Mesothelial cell of epicardium (in vitro differentiated cells): Measurements from ENCODE around the gene IQCH. TPM values are rescaled to one million over a fixed set of nuclear protein-coding genes. Genes with fewer than 3 reads are reported as not detected.

Experiments used
- DNase-seq, 2 experiments: peaks; one replicate each; pipeline ENCODE4 v3.0.0; 2021; ENCODE audit warnings: low spot score in 2 of 2; ENCODE audit not compliant: unreplicated experiment in 2 of 2
- H3K27ac Mint-ChIP-seq: 2 replicates; pipeline ENCODE4 v1.8.0; 2021; ENCODE audit warnings: mixed read lengths
- H3K27me3 Mint-ChIP-seq: 2 replicates; pipeline ENCODE4 v1.8.0; 2021; ENCODE audit warnings: low read depth, mixed read lengths
- H3K36me3 Mint-ChIP-seq: 2 replicates; pipeline ENCODE4 v1.8.0; 2021; ENCODE audit warnings: mixed read lengths
- H3K4me1 Mint-ChIP-seq: 2 replicates; pipeline ENCODE4 v1.8.0; 2021; ENCODE audit warnings: mixed read lengths
- H3K4me3 Mint-ChIP-seq: 2 replicates; pipeline ENCODE4 v1.8.0; 2021; ENCODE audit warnings: mild to moderate bottlenecking, moderate library complexity, mixed read lengths
- H3K9me3 Mint-ChIP-seq: 2 replicates; pipeline ENCODE4 v1.8.0; 2021; ENCODE audit warnings: mixed read lengths
- CTCF ChIP-seq: fragments of 200-600 bp; sonication (generic); IDR thresholded peaks from one replicate; pipeline ENCODE4 v1.5.0; 2021; ENCODE audit warnings: antibody characterized with exemption; ENCODE audit not compliant: unreplicated experiment
- total RNA-seq: library from RNA; stranded (reverse); gene quantifications from 3 replicates; pipeline ENCODE4 v1.2.1, GENCODE V29; 2021

Gene IQCH
- total RNA-seq, 1 donor from 2014 or later = 0.98 TPM

- Mint-ChIP-seq H3K4me3 (no peak overlapping the region), H3K36me3 (peaks cover 6% of the 10 kb centered on the region), H3K27ac (no peak overlapping the region), H3K27me3 (no peaks in the 10 kb centered on the region), H3K9me3 (no peaks in the 10 kb centered on the region), H3K4me1 (peaks cover 17% of the 10 kb centered on the region)
- DNase-seq = no peak
- no peak for TF ChIP-seq CTCF
Observed at GRCh38 chr15:67215102-67215501, 39.5 kb upstream of the IQCH start.

GRCh38 chr15:67216859-67217258 is 37.7 kb upstream of the IQCH start:
- Mint-ChIP-seq H3K36me3 (peaks cover 6% of the 10 kb centered on the region), H3K4me3 (no peak overlapping the region), H3K27ac (no peak overlapping the region), H3K27me3 (no peaks in the 10 kb centered on the region), H3K9me3 (no peaks in the 10 kb centered on the region), H3K4me1 (peaks cover 17% of the 10 kb centered on the region)
- no peak for TF ChIP-seq CTCF
- DNase-seq = no peak

GRCh38 chr15:67218428-67218827 is 36.2 kb upstream of the IQCH start:
- Mint-ChIP-seq H3K9me3 (no peaks in the 10 kb centered on the region), H3K4me1 (peaks cover 5% of the 10 kb centered on the region), H3K27ac (no peak overlapping the region), H3K4me3 (no peak overlapping the region), H3K36me3 (peaks cover 6% of the 10 kb centered on the region), H3K27me3 (no peaks in the 10 kb centered on the region)
- TF ChIP-seq CTCF = no peak
- no peak for DNase-seq

GRCh38 chr15:67219288-67219687 is 35.3 kb upstream of the IQCH start:
- Mint-ChIP-seq H3K36me3 (peaks cover 6% of the 10 kb centered on the region), H3K4me3 (no peak overlapping the region), H3K9me3 (no peaks in the 10 kb centered on the region), H3K4me1 (peaks cover 1% of the 10 kb centered on the region), H3K27ac (no peak overlapping the region), H3K27me3 (no peaks in the 10 kb centered on the region)
- no peak for TF ChIP-seq CTCF
- DNase-seq = no peak

- peaks cover 6% of the 10 kb centered on the region for H3K36me3 Mint-ChIP-seq
Observed at GRCh38 chr15:67224889-67225288, 29.7 kb upstream of the IQCH start.

More at GRCh38 chr15:67224889-67225288, 29.7 kb upstream of the IQCH start:
- H3K4me1 Mint-ChIP-seq = peaks cover 4% of the 10 kb centered on the region
- TF ChIP-seq CTCF = no peak
- no peak for DNase-seq
- no peak overlapping the region for H3K4me3 Mint-ChIP-seq
- H3K9me3 Mint-ChIP-seq = no peaks in the 10 kb centered on the region
- H3K27ac Mint-ChIP-seq = no peak overlapping the region
- H3K27me3 Mint-ChIP-seq = no peaks in the 10 kb centered on the region
